GM19468 (cell line): Measurements from ENCODE around the gene BRMS1.
"Not testable (repeated sequence)": the region's sequence is repeated elsewhere in the genome, so short reads cannot be mapped to it uniquely, and the experiment has no call there.

Experiments
- ATAC-seq: cut with Tn5 transposase; IDR thresholded peaks from one replicate; pipeline ENCODE4 v1.9.1; 2021; ENCODE audit warnings: mild to moderate bottlenecking, moderate library complexity, moderate number of reproducible peaks; ENCODE audit not compliant: unreplicated experiment; ENCODE audit errors: extremely low read depth

BRMS1 gene

GRCh38 chr11:66363805-66364535 is 19.1 kb upstream of the BRMS1 start:
- no peak for ATAC-seq

GRCh38 chr11:66363187-66363601 is 18.3 kb upstream of the BRMS1 start:
- ATAC-seq: no peak

- ATAC-seq: no peak
These were observed 17.7 kb upstream of the BRMS1 start for GRCh38 chr11:66362481-66363147.

- no peak for ATAC-seq
These were observed 16.6 kb upstream of the BRMS1 start for GRCh38 chr11:66361502-66361941.

- no peak for ATAC-seq
These were observed 15.6 kb upstream of the BRMS1 start for GRCh38 chr11:66360406-66361073.

GRCh38 chr11:66359662-66360087 is 14.8 kb upstream of the BRMS1 start:
- ATAC-seq: no peak

- ATAC-seq: not testable (repeated sequence)
These were observed 5.8 kb upstream of the BRMS1 start for GRCh38 chr11:66350560-66351235.

- no peak for ATAC-seq
These were observed 4.1 kb upstream of the BRMS1 start for GRCh38 chr11:66349084-66349386.

- ATAC-seq: no peak
These were observed 2.7 kb upstream of the BRMS1 start, which contains the start of gene B4GAT1 for GRCh38 chr11:66347425-66348276. B4GAT1 (minus strand) TSS chr11:66347629; CDS start chr11:66347545, 84 bp downstream.

GRCh38 chr11:66346476-66347424 is 1.8 kb upstream of the BRMS1 start:
- ATAC-seq: no peak

- no peak for ATAC-seq
These were observed 379 bp upstream of the BRMS1 start for GRCh38 chr11:66345316-66345649.

GRCh38 chr11:66343176-66343575 is 1.7 kb downstream of the BRMS1 start:
- no peak for ATAC-seq

GRCh38 chr11:66341502-66342126 is 3.3 kb downstream of the BRMS1 start:
- no peak for ATAC-seq

GRCh38 chr11:66340596-66341501 is 4.1 kb downstream of the BRMS1 start:
- ATAC-seq: no peak

- ATAC-seq: no peak
These were observed 5.0 kb downstream of the BRMS1 start for GRCh38 chr11:66339686-66340483.

- ATAC-seq: no peak
These were observed 5.7 kb downstream of the BRMS1 start for GRCh38 chr11:66339162-66339675.
